PC-9 (cell line): Measurements from ENCODE around the gene LHX4. TPM values are rescaled to one million over a fixed set of nuclear protein-coding genes. Genes with fewer than 3 reads are reported as not detected.

ENCODE experiments used
- BruUV-seq: library from RNA; stranded (reverse); fragments of 400-500 nt; replicated peaks from 2 replicates; lab custom pipeline; 2021; lab: Mats Ljungman, UMichigan
- CTCF ChIA-PET: fragments of 300-600 bp; sonication (Branson Sonifier 250); formaldehyde crosslinking; loops from one replicate; lab custom pipeline; 2022; ENCODE audit warnings: antibody characterized with exemption; lab: Charles Lee
- POLR2A ChIA-PET: fragments of 300-600 bp; sonication (Branson Sonifier 250); formaldehyde crosslinking; loops from one replicate; lab custom pipeline; 2022; ENCODE audit warnings: antibody characterized with exemption; ENCODE audit not compliant: unreplicated experiment; lab: Charles Lee
- DNase-seq, 2 experiments: peaks; one replicate each; pipeline versions ENCODE4 v3.0.0 to v3.0.0-alpha.2; 2015 to 2022; ENCODE audit warnings: mixed read lengths in 1 of 2
- H2AFZ ChIP-seq: fragments of 200-600 bp; sonication (generic); 2 replicates; pipeline ENCODE4 v1.8.1; 2017; ENCODE audit warnings: antibody characterized with exemption
- H3F3A ChIP-seq: fragments of 200-600 bp; sonication (generic); 2 replicates; pipeline ENCODE4 v1.8.1; 2017; ENCODE audit warnings: antibody characterized with exemption, mild to moderate bottlenecking, low read depth; ENCODE audit not compliant: insufficient read depth
- H3K27ac ChIP-seq: fragments of 200-600 bp; sonication (generic); 2 replicates; pipeline ENCODE4 v1.6.1; 2016; ENCODE audit warnings: mixed run types
- H3K27me3 ChIP-seq: fragments of 200-600 bp; sonication (generic); 2 replicates; pipeline ENCODE4 v1.6.1; 2016; ENCODE audit warnings: low read depth, mixed run types; ENCODE audit not compliant: insufficient read depth
- H3K36me3 ChIP-seq: fragments of 200-600 bp; sonication (generic); 2 replicates; pipeline ENCODE4 v1.6.1; 2016; ENCODE audit warnings: low read depth, mixed run types
- H3K4me1 ChIP-seq: fragments of 200-600 bp; sonication (generic); replicated peaks from 2 replicates; pipeline ENCODE4 v1.6.1; 2016; ENCODE audit warnings: mixed run types; ENCODE audit not compliant: insufficient read depth
- H3K4me2 ChIP-seq: fragments of 200-600 bp; sonication (generic); 2 replicates; pipeline ENCODE4 v1.6.1; 2017; ENCODE audit warnings: mixed run types
- H3K4me3 ChIP-seq: fragments of 200-600 bp; sonication (generic); 2 replicates; pipeline ENCODE4 v1.6.1; 2016; ENCODE audit warnings: mixed run types
- H3K79me2 ChIP-seq: fragments of 200-600 bp; sonication (generic); 2 replicates; pipeline ENCODE4 v1.6.1; 2017; ENCODE audit warnings: low read depth, mixed run types
- H3K9me2 ChIP-seq: fragments of 200-600 bp; sonication (generic); 2 replicates; pipeline ENCODE4 v1.8.1; 2017; ENCODE audit warnings: mild to moderate bottlenecking; ENCODE audit not compliant: insufficient read depth
- H3K9me3 ChIP-seq: fragments of 200-600 bp; sonication (generic); 2 replicates; pipeline ENCODE4 v1.8.1; 2016; ENCODE audit warnings: low read depth; ENCODE audit not compliant: insufficient read depth
- H4K20me1 ChIP-seq: fragments of 200-600 bp; sonication (generic); 2 replicates; pipeline ENCODE4 v1.8.1; 2017; ENCODE audit not compliant: insufficient read depth
- CTCF ChIP-seq: fragments of 200-600 bp; sonication (generic); conservative IDR thresholded peaks from 2 replicates; pipeline ENCODE4 v1.6.1; 2017; ENCODE audit warnings: mixed run types, antibody characterized with exemption, mild to moderate bottlenecking, moderate library complexity
- EZH2 ChIP-seq: fragments of 200-600 bp; sonication (generic); IDR thresholded peaks from 2 replicates; pipeline ENCODE4 v1.8.0; 2017; ENCODE audit warnings: antibody characterized with exemption, low read depth
- intact Hi-C: fragments of 100-400 bp; cut with micrococcal nuclease; formaldehyde crosslinking; loops from one replicate; pipeline ENCODE4 v1.10.0; 2022; ENCODE audit not compliant: unreplicated experiment
- total RNA-seq: library from RNA; stranded (reverse); gene quantifications from 2 replicates; pipeline ENCODE4 v1.2.3, GENCODE V29; 2021

LHX4 gene
- total RNA-seq, 1 experiment from 2014 or later, result 0.28 TPM

- intact Hi-C loops, result no loop called here
- no peak for DNase-seq
- CTCF ChIA-PET, result no interaction called here
- POLR2A ChIA-PET, result no interaction called here
- H3K4me1 ChIP-seq, result no peaks in the 10 kb centered on the region
- no peak overlapping the region for H2AFZ ChIP-seq
- BruUV-seq, result no TSS peak
- H4K20me1 ChIP-seq, result no peaks in the 10 kb centered on the region
- H3K27me3 ChIP-seq, result no peaks in the 10 kb centered on the region
- no peaks in the 10 kb centered on the region for H3K79me2 ChIP-seq
- no peaks in the 10 kb centered on the region for H3K9me3 ChIP-seq
- no peaks in the 10 kb centered on the region for H3F3A ChIP-seq
- H3K36me3 ChIP-seq, result peaks cover 15% of the 10 kb centered on the region; the same call in 1 of the 2 replicates
- H3K4me3 ChIP-seq, result no peak overlapping the region
- H3K9me2 ChIP-seq, result no peaks in the 10 kb centered on the region
- TF ChIP-seq CTCF (no peak), EZH2 (no peak)
- H3K27ac ChIP-seq, result no peak overlapping the region
- no peak overlapping the region for H3K4me2 ChIP-seq
Observed at GRCh38 chr1:180288940-180289339, 58.9 kb downstream of the LHX4 start.

GRCh38 chr1:180290265-180291001 lies 60.4 kb downstream of the LHX4 start:
- POLR2A ChIA-PET, result no interaction called here
- CTCF ChIA-PET, result no interaction called here
- peaks cover 15% of the 10 kb centered on the region; the same call in 1 of the 2 replicates for H3K36me3 ChIP-seq
- intact Hi-C loops, result no loop called here
- no peaks in the 10 kb centered on the region for H3K4me1 ChIP-seq
- H3K27me3 ChIP-seq, result no peaks in the 10 kb centered on the region
- H3K27ac ChIP-seq, result peak overlapping the region; percentile 16; the same call in 1 of the 2 replicates
- TF ChIP-seq EZH2 (no peak), CTCF (no peak)
- no peaks in the 10 kb centered on the region for H3K9me3 ChIP-seq
- BruUV-seq, result no TSS peak
- H3K4me2 ChIP-seq, result no peak overlapping the region
- no peaks in the 10 kb centered on the region for H3F3A ChIP-seq
- no peaks in the 10 kb centered on the region for H3K9me2 ChIP-seq
- no peaks in the 10 kb centered on the region for H3K79me2 ChIP-seq
- DNase-seq, result no peak
- no peak overlapping the region for H2AFZ ChIP-seq
- no peaks in the 10 kb centered on the region for H4K20me1 ChIP-seq
- H3K4me3 ChIP-seq, result no peak overlapping the region

- no peak for TF ChIP-seq CTCF
- TF ChIP-seq EZH2, result no peak
- Histone ChIP-seq H3K4me2 (no peak overlapping the region), H3K36me3 (peaks cover 15% of the 10 kb centered on the region; the same call in 1 of the 2 replicates), H4K20me1 (no peaks in the 10 kb centered on the region), H3K79me2 (no peaks in the 10 kb centered on the region), H3K27ac (peak overlapping the region; percentile 16), H3K9me2 (no peaks in the 10 kb centered on the region), H3K27me3 (no peaks in the 10 kb centered on the region), H3F3A (no peaks in the 10 kb centered on the region), H3K4me1 (no peaks in the 10 kb centered on the region), H3K9me3 (no peaks in the 10 kb centered on the region), H3K4me3 (no peak overlapping the region), H2AFZ (no peak overlapping the region)
- no peak for DNase-seq
- BruUV-seq, result no TSS peak
- ChIA-PET POLR2A (no interaction called here), CTCF (no interaction called here)
- intact Hi-C loops, result no loop called here
Observed at GRCh38 chr1:180291004-180291403, 60.9 kb downstream of the LHX4 start.
